Stimulated activated CD4-positive, alpha-beta T cell treated with anti-CD3 and anti-CD28 coated beads, Interleukin-4, amount 100 ng/mL, for 48 hours (primary cell): ENCODE data around the gene LRRC61.
"Not testable (repeated sequence)": the region's sequence is repeated elsewhere in the genome, so short reads cannot be mapped to it uniquely, and the experiment has no call there.

Experiments
- DNase-seq, 2 donors: peaks; one replicate each; pipeline ENCODE4 v3.0.0-alpha.2; 2020; ENCODE audit warnings: low read depth in 2 of 2

Gene LRRC61, protein sequence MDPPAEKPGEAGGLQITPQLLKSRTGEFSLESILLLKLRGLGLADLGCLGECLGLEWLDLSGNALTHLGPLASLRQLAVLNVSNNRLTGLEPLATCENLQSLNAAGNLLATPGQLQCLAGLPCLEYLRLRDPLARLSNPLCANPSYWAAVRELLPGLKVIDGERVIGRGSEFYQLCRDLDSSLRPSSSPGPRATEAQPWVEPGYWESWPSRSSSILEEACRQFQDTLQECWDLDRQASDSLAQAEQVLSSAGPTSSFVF

DNA sequence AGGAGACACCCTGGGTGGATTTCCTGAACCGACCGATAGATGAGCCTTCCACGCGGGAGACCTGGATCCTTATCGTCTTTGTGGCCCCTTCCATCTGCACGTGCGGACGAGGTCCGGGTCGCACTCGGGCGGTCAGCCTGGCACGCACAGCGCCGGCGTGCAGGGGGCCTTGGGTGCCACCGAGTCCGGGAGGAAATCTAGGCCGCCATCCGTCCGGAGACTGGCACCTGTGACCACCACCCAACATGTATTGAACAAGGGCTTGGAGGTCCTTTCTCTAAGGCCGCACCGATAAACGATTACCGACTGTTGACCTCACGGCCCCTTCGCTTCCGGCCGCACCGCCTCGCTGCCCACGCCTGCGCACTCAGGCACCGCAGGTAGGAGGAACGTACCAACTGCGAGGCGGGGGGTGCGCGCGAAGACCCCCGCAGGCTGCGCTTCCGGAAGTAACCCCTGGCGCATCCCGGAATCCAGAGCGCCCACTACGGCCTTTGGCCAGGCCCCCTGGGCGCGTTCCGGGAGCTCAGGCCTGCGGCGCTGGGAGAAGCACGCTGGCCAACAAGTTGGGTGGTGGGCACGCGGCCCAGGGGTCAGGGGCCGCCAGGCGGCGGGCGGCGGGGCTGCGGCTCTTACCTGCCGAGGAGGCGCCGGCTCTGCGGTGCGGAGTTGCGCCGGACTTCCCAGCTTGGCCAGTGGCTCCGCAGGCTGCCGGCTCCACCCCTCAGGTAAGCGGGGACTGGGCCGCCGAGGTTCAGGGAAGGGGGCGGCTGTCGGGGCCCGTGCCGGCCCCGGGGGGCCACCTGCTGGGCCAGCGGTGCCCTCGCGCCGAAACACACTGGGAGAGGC lies at the start of gene LRRC61, which contains the start of gene ACTR3C:
Gene LRRC61 (plus strand): TSS at position 523 of the 849 bp plus-strand sequence. CDS start 13,507 bp downstream, outside the sequence.
Gene ACTR3C (minus strand): TSS at position 713 of the 849 bp plus-strand sequence. CDS start 28,249 bp downstream, outside the sequence.
- peak; percentile 53 to 55 for DNase-seq

DNA sequence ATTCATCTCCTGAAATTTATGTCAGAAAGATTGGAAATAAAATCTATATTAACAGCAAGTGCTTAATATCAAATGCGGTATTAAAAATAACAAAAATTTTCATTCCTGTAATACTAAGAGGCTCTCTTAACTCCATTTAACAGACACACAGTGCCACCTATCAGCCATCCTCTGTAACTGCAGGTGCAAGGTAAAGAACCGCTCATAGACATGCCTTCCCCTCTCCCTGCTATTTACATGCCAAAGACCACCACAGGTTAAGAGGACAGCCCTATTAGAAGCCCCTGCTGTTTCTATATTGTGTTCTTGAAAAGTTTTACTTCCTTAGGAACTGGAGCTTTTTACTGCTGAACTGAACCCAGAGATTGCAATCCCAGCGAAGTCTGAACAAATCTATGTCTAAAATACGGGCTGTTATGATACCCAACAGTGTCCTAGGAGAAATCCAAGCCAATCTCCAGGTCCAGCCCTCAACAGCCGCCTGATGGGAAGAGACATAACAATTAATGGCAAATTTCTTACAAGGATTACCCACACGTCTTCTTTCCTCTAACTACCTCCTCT lies 46.9 kb upstream of the LRRC61 start:
- not testable (repeated sequence) for DNase-seq

DNA sequence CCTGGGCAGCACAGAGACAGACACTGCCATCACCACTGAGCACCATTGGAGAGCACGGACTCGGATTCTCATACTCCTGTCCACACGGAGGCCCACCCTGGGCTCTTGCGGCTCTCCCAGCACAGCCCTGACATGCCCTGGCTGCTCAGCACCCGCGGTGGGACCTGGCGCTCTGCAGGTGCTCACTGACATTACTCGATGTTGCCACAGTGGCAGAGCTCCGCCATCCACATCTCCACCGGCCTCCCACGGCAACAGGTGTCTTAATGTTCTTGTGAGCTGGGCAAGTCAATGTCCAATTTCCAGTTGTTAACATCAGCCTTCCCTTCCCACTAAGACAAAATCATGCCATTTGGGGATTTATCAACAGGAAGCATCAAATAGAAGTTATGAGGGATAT lies 44.8 kb upstream of the LRRC61 start:
- not testable (repeated sequence) for DNase-seq

DNA sequence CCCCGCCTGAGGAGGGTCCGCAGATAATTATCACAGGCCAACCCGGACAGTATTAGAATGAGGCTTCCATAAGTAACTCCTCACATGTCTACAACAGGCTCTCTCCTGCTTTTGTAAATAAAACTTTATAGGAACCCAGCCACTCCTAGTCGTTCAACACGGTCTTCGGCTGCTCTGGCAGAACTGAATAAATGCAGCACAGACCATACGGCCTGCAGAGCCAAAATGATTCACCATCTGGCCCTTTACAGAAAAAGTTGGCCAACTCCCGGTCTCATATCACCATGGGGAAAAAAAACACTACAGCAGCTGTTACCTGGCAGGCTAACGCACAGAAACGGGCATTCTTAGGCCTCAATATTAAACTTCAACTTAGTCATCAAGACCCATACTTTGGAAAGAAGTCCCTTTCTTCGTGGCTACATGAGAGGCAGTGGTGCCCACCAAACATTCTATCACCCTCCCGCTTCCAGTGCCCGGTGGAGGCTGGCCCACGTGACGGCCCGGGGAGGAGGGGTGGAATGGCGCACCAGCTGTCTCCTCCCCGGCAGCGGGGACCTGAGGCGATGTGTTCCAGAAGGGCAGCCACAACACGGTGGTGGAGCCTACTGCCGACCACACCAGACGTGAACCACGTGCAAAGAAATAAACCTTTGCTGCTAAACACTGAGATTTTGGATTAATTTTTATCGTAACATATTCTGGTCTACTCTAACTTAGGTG lies 41.3 kb upstream of the LRRC61 start:
- not testable (repeated sequence) for DNase-seq

DNA sequence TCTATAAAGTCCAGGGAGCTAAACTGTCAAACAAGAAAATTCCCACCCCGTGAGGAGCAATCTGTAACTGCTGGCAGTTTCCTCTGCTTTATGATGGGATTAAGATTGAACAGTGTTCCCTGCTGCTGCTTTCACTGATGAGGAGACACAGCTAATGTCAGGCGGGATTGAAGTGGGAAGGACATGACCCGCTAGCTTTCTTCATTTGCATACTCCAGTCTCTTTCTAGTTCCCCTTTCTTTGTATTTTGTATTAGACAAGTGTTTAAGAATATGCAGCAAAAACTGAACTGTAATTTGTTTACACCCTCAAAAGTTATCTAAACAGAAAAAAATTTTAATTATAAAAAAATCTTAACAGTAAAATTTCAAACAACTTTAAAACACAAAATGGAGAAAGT lies 40.0 kb upstream of the LRRC61 start:
- DNase-seq, result not testable (repeated sequence)

DNA sequence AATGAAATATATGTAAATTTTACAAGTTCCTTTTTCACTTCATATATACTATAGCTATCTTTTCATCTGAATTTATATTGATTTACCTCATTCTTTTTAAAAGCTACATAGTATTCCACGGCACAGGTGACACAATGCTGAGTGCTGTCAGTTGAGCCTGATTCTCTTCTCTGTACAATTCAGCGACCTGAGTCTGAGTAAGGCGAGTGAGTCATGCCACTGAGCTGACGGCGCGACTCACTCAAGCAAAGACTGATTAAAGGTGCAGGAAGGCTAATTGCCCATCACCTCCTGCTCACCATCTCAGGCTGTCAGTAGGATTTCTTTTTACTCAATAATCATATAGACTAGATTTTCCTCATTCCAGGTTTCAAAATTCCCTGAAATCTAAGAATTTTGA lies 39.5 kb upstream of the LRRC61 start:
- not testable (repeated sequence) for DNase-seq

DNA sequence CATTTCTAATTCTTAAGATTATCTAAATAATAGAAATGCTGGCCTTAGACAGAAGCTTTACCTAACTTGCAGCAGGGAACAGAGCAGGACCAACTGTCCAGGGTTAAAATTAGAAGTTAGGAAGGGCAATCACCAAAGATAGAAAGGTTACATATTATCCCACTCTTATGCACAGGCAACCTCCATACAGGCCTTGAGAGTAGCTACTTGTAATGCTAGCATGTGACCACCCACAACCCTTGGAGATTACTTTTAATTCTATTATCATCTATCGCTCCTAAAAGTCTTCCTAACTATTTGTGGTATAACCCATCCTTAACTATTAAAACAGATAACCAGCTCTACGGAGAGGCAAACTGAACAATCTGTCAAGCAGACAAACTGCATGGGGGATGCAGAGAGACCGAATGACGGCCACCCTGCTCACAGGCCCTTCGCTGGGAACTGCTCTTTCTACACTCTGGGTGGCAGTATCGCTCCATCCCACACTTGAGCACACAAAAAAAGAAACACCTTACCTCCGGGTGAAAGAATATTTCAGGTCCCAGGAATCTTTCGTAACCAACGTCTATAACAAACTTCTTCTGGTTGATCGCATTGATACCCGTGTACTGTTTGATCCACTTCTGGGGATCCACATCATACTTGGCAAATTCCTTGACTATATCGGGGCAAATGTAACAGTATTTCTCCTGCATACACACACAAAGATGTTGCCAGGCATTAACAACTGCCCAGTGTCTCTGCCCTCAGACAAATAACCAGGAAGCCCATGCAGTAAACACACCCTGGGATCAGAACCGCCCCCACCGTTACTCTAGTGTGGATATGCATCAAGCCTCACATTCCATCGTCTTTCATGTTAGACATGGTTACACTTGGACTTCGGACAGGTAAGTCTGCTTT lies 37.1 kb upstream of the LRRC61 start:
- DNase-seq, result peak in 1 of 2 donors; percentile 6

DNA sequence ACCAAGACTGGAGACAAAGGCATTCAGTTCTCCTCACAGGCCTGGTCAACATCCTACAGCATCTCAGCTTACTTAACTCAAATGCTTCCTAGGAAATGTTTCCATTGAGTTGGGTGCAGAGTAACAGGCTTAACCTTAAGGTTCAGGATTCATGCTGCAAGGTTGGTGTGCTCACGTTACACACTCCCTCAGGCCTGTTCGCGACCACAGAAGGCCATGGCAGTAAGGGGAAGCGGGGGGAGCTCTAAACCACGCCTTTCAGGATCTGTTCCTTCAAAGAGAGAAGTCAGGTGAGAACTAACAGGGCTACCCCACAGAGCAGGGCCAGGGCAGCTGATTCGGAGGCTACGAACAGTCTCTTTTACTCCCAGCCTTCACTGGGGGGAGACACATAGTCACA lies 35.3 kb upstream of the LRRC61 start:
- DNase-seq, result not testable (repeated sequence)

DNA sequence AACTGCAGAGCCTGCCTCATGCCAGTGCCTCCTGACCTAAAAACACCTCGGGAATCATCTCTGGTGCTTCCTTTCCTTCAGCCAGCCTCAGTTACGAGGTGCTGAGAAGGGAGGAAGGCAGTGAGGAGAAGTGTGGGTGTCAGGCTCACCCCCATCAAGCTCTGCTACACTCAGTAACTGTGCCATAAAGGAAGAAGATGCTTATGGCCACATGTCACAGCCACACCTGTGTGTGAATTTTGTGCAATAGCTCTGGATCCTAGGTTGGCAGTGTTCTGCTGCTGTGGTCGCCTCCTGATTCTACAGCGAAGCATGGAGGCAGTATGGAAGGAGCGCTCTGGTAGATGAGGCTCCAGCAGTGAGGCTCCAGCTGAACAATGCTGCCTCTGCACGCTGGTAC lies 34.3 kb upstream of the LRRC61 start:
- DNase-seq, result not testable (repeated sequence)

DNA sequence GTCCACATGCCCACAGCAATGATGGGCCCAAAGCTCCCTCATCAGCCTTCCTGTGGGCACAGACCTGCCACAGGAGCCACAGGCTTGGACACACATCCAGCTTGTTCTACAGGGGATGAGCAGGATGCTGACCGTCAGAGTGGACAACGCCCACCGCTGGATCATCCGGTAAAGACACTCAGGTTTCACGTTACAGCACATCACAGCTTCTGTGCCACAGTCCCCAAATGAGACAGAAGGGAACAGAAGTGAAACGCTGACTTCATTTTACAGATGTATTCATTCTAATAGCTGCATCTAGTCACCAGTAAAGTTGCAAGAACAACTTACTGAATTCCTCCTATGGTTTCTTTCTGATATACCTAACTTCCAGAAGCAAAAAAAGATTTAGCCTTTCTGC lies 32.8 kb upstream of the LRRC61 start:
- DNase-seq, result not testable (repeated sequence)

DNA sequence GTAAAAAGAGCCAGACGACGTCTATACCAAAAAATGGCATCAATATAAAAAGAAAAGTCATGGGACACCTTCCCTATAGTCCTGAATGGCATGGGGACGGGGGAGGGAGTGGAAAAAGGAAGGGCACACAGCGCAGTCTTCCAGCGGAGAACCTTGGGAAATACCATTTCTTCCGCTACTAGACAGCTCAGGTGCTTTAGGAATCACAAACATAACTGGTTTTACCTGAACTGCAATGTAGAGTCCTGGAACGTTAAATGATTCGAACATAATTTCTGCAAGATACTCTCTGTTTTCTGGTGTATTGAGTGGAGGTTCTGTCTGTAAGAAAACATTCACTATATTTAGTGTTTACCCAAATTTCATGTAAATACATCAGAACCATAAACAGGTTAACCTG lies 28.1 kb upstream of the LRRC61 start:
- not testable (repeated sequence) for DNase-seq

DNA sequence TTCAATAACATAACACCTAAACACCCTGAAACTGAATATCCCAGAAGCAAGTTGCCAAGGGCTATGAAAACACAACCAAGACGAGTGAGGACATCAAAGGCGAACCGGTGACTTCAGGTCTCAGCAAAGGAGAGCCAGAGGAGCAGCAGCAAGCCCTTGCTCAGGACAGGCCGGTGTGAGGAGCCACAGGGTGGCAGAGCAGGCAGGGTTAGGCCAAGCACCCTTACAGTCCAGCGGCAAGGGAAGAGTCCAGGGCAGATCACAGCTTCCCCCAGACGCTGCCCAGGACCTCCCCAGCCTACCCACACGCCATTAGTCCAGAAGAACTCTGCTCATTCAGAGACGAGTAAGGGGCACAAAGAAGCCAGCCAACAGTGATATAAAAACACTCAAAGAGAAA lies 27.5 kb upstream of the LRRC61 start:
- DNase-seq, result not testable (repeated sequence)

DNA sequence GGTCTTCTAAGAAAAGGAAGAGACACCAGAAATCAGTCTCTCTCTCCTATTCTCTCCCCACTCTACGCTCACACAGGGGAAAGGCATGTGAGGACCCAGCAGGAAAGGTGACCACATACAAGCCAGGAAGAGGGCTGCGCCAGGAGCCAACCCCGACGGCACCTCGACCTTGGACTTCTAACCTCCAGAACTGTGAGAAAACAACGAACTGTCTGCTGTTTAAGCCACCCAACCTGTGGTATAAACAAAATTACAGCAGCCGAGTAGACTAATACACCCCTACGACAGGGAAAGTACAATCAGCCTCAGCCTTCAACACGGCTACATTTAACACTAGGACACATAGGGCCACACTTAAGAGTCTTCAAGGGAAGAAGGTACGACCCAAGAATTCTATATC lies 26.4 kb upstream of the LRRC61 start:
- not testable (repeated sequence) for DNase-seq

DNA sequence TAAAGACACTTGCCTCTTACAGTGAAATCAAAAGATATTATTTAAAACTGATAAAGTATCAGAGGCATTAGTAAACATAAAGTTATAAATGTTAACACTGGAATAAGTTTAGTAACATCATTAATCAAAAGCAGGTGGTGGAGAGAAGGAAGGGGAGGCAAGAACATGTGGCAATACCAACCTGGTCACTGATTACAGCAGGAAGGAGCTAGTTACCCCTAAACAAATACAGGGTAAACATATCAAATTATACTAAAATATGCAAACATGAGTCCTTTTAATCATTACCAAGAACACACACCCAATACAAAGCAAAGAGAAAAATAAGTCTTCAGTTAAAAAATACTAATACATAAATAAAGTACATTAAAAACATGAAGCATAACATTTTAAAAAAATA lies 25.2 kb upstream of the LRRC61 start:
- DNase-seq, result not testable (repeated sequence)

DNA sequence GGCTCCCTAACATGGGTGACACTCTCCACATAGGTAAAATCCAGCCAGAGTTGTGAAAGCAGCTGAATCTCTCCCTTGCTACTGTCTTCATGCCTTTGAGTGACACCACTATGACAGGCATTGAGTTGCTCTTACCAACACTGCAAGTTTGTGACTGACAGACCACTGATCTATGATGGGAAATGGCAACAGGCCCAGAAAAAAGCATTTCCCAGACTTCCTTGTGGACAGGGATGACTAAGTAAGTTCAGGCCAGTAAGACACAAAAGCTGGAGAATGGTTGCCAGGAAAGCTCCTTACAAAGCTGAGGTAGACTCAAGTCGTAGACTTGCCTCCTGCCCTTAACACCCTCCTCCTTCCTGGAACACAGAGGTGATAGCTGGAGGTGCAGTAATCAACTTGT lies 20.2 kb upstream of the LRRC61 start:
- not testable (repeated sequence) for DNase-seq

DNA sequence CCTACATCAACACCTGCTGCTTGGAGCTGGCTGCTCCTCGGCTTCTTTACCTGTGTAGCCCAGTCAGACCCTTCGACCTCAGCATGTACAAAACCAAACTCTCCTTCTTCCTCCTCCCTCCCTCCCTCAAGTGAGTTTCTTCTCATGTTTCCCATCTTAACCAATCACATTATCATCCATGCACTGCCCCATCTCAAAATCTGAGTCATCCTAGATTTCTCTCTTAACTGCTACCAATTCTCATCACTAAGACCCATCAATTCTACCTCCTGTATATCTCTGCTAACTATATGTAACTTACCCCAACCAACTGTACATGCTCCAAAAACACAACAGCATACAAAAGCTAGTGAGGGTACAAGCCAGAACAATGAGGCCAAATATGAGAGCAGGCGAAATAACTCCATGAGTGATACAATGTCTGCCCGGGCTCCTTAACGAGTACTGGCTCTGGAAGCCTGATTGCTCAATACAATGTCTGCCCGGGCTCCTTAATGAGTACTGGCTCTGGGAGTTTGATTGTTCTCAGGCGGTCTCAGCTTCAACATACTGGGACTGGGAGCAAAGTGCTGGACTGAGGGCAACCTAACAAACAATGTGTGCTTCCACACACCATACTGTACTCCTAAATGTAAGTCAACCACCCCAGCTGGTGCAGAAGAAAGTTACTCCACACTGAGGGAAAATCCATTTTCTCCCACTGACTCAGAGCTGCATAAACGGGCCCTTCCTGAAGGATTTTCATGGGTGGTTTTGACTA lies 18.5 kb upstream of the LRRC61 start:
- not testable (repeated sequence) for DNase-seq

DNA sequence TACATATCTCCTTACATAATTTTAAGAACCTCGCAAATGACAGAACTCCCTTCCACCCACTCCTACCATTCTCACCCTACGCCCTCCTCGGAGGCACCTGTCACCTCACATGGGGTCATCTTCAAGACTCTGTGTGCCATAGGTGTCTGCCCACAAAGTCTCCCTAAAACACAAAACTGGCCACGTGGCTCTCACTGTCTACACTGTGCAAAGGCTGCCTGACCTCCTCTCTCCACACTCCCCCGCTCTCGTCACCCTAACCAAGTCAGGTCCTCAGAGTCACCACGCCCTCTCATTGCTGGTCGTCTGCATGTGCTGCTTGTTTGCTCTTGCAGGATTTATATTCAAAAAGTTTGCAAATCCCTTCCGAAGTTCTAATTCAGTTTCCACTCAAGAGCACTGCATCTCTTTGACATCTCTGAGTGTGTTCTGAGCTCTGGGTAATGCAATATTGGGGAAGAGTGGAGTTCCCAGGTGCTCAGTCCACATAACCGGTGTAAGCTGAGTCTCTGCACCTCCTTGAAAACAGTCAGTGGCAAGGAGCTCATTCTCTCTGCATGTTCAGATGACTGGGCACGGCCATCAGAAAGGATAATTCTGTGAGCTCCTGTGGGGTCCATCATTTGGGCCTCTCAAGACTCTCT lies 17.8 kb upstream of the LRRC61 start:
- not testable (repeated sequence) for DNase-seq

DNA sequence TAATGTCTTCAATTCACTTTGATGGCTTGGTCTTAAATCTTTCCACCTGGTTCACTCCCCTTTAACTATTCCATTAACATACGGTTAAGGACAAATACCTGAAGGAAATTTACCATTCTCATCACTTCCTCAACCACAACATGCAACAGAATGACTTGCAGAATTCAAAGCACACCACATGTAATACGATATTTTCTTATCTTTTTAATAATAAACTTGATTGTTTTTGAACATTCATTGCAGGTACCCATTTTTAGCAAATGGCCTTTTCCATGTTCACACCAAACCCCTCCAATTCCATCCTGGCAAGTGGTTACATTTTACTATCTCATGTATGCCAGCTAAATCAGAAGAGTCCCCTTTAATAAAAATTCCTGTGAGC lies 17.3 kb upstream of the LRRC61 start:
- not testable (repeated sequence) for DNase-seq

DNA sequence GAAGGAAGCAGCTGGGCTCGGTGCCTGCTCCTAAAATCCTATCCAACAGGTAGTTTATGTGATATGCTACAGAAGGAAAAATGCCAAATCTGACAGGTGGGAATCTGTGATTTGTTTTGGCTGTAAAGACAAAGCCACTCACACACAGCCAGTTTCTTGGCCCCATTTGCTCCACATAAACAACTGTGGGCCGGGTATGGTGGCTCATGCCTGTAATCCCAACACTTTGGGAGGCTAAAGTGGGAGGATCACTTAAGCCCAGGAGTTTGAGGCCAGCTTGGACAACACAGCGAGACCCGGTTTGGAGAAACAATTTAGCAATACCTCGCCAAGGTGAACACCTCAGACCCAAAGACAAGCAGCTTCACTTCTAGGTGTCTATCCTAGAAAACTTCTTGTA lies 16.8 kb upstream of the LRRC61 start:
- not testable (repeated sequence) for DNase-seq
